Transverse colon (tissue), 4 donors: ENCODE measurements around the gene APOL5. TPM values are rescaled to one million over a fixed set of nuclear protein-coding genes. Genes with fewer than 3 reads are reported as not detected.
A peak's percentile ranks its signal among the peaks of the same experiment; 100 is the strongest.

Experiments
- DNase-seq: peaks from one replicate; pipeline ENCODE4 v3.0.0-alpha.2; 2019
- H3K27ac ChIP-seq, 4 donors: fragments of 200-600 bp; sonication (generic); 2 replicates each; pipeline ENCODE4 v1.5.1; 2016 to 2018; ENCODE audit warnings: inconsistent platforms in 4 of 4
- H3K27me3 ChIP-seq: fragments of 200-600 bp; sonication (generic); 2 replicates; pipeline ENCODE4 v1.5.1; 2017; ENCODE audit warnings: inconsistent platforms
- H3K36me3 ChIP-seq, 4 donors: fragments of 200-600 bp; sonication (generic); 2 replicates each; pipeline ENCODE4 v1.5.1; 2017 to 2019; ENCODE audit warnings: inconsistent platforms in 4 of 4
- H3K4me1 ChIP-seq, 4 donors: fragments of 200-600 bp; sonication (generic); 2 replicates each; pipeline ENCODE4 v1.5.1; 2017 to 2020; ENCODE audit warnings: inconsistent platforms in 4 of 4
- H3K4me3 ChIP-seq, 4 donors: fragments of 200-600 bp; sonication (generic); 1 replicate in 1 of 4; 2 replicates in 3 of 4; pipeline versions ENCODE4 v1.5.1 to v1.6.1; 2017 to 2019; ENCODE audit warnings: inconsistent platforms in 4 of 4
- H3K9me3 ChIP-seq, 2 donors: fragments of 200-600 bp; sonication (generic); 2 replicates each; pipeline ENCODE4 v1.5.1; 2017 to 2019; ENCODE audit warnings: inconsistent platforms in 2 of 2
- EP300 ChIP-seq: sonication (generic); formaldehyde crosslinking; IDR thresholded peaks from one replicate; pipeline ENCODE4 v1.6.1; 2017; ENCODE audit warnings: antibody characterized with exemption, low read depth
- POLR2A ChIP-seq: fragments of 450-650 bp; IDR thresholded peaks from one replicate; pipeline ENCODE4 v1.6.1; 2016; ENCODE audit warnings: antibody characterized with exemption, mild to moderate bottlenecking, moderate library complexity
- POLR2AphosphoS5 ChIP-seq, 3 donors: sonication (generic); formaldehyde crosslinking; IDR thresholded peaks; one replicate each; pipeline ENCODE4 v1.6.1; 2016; ENCODE audit warnings: antibody characterized with exemption in 3 of 3
- WGBS, 2 donors: methylation state at CpG; one replicate each; pipeline ENCODE4 v1.1.5; 2018; ENCODE audit warnings: low coverage in 1 of 2; 5-methylcytosine and 5-hydroxymethylcytosine counted together
- in situ Hi-C, 4 donors: fragments of 200-750 bp; cut with MboI; loops; one replicate each; pipeline versions ENCODE4 v1.15.0 to v1.15.1; 2017; ENCODE audit warnings: low sequenced_read_pairs in 3 of 4, low pct_ligation_motif_present in 1 of 4, low pct_unique_long_range_greater_than_20kb in 1 of 4
- intact Hi-C: fragments of 100-400 bp; cut with DNase I; formaldehyde crosslinking; loops from one replicate; pipeline ENCODE4 v1.15.1; 2023; ENCODE audit warnings: low total_unique reads
- total RNA-seq, 4 donors: library from RNA; depleted of rRNA; stranded (reverse); fragments of >200 nt; gene quantifications; one replicate each; pipeline ENCODE4 v1.1.0, GENCODE V29; 2016
- TF ChIP-seq, protein P1 (sequence below), 5 experiments: fragments of 200-600 bp in 3 of 5; fragments of 450-650 bp in 2 of 5; sonication (generic) in 3 of 5; IDR thresholded peaks; 1 replicate in 2 of 5; 2 replicates in 3 of 5; pipeline ENCODE4 v1.5.1; 2016 to 2017; ENCODE audit warnings: antibody characterized with exemption in 5 of 5, inconsistent platforms in 3 of 5, mild to moderate bottlenecking in 2 of 5, moderate library complexity in 1 of 5

Gene APOL5
- total RNA-seq, 4 donors from 2014 or later = not detected

GRCh38 chr22:35726933-35727332 lies 9.3 kb downstream of the APOL5 start:
- intact Hi-C loops = no loop called here
- Histone ChIP-seq H3K4me3 (no peak overlapping the region), H3K4me1 (peaks cover 0 to 6% (median 0%) of the 10 kb centered on the region in 4 donors), H3K27me3 (no peaks in the 10 kb centered on the region), H3K9me3 (no peaks in the 10 kb centered on the region), H3K36me3 (no peaks in the 10 kb centered on the region), H3K27ac (no peak overlapping the region)
- TF ChIP-seq POLR2AphosphoS5 (IDR thresholded peaks at IDR 0.05) (no peak), POLR2A (no peak), EP300 (no peak)
- TF ChIP-seq, protein P1, sequence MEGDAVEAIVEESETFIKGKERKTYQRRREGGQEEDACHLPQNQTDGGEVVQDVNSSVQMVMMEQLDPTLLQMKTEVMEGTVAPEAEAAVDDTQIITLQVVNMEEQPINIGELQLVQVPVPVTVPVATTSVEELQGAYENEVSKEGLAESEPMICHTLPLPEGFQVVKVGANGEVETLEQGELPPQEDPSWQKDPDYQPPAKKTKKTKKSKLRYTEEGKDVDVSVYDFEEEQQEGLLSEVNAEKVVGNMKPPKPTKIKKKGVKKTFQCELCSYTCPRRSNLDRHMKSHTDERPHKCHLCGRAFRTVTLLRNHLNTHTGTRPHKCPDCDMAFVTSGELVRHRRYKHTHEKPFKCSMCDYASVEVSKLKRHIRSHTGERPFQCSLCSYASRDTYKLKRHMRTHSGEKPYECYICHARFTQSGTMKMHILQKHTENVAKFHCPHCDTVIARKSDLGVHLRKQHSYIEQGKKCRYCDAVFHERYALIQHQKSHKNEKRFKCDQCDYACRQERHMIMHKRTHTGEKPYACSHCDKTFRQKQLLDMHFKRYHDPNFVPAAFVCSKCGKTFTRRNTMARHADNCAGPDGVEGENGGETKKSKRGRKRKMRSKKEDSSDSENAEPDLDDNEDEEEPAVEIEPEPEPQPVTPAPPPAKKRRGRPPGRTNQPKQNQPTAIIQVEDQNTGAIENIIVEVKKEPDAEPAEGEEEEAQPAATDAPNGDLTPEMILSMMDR (IDR thresholded peaks at IDR 0.05) = no peak
- in situ Hi-C loops = loop anchor here in 1 of 4 donors (25.0 kb wide), 1 partner anchor 315 kb away; the partner anchor contains the start of gene MCM5
- no peak for DNase-seq
- 85 to 100% methylated on average over 2 to 15 of the region's 15 CpGs for WGBS, 2 donors

- peaks cover 0 to 6% (median 0%) of the 10 kb centered on the region in 4 donors for H3K4me1 ChIP-seq
- intact Hi-C loops = no loop called here
Observed at GRCh38 chr22:35727436-35727835, 9.8 kb downstream of the APOL5 start.

DNA sequence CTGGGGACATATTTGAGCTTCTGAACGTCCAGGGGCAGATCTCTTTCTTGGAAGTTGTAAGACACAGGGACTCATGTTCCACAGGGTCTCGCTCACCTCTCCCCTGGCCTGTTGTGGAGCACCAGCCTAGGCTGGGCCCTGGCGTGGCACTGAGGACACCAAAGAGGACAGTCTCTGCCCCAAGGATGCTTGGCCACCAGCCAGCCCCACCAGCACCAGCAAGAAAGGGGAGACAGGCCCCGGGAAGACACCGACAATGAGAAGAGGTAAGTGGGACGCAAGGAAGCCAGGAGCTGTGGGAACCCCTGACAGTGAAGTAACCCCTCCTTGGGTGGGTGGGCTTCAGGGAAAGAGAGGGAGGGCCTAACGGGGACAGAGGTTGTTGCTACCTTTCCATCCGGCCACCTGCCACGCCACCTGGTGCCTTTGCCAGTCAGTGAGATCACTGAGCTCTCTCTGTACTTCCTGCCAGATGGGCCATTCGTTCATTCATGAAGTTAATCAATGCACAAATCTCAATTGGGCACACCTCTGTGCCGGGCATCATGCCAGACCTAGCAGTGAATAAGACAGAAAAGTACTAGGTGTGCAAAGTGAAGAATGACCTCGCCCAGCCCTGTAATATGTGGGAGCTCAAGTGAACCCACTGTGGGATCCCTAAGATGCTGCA lies 11.1 kb downstream of the APOL5 start:
- Histone ChIP-seq H3K9me3 (no peaks in the 10 kb centered on the region), H3K36me3 (no peaks in the 10 kb centered on the region), H3K27me3 (no peaks in the 10 kb centered on the region), H3K27ac (no peak overlapping the region), H3K4me1 (peaks cover 0 to 11% (median 3%) of the 10 kb centered on the region in 4 donors), H3K4me3 (no peak overlapping the region)
- WGBS, 2 donors = 42 to 53% methylated on average over 6 to 12 of the region's 12 CpGs
- in situ Hi-C loops = loop anchor here in 1 of 4 donors (25.0 kb wide), 1 partner anchor 316 kb away; the partner anchor contains the start of gene MCM5
- TF ChIP-seq, protein P1 (IDR thresholded peaks at IDR 0.05) = peak in 2 of 5 experiments; percentile 14 to 28
- TF ChIP-seq POLR2A = no peak
- TF ChIP-seq EP300 = no peak
- peak; percentile 25 to 67 (median 66) for TF ChIP-seq POLR2AphosphoS5 (IDR thresholded peaks at IDR 0.05)
- DNase-seq = peak; percentile 87
- intact Hi-C loops = no loop called here

More at GRCh38 chr22:35727436-35727835, 9.8 kb downstream of the APOL5 start:
- Histone ChIP-seq H3K4me3 (no peak overlapping the region), H3K36me3 (no peaks in the 10 kb centered on the region), H3K9me3 (no peaks in the 10 kb centered on the region), H3K27ac (no peak overlapping the region), H3K27me3 (no peaks in the 10 kb centered on the region)
- in situ Hi-C loops = loop anchor here in 1 of 4 donors (25.0 kb wide), 1 partner anchor 315 kb away; the partner anchor contains the start of gene MCM5
- WGBS, 2 donors = 76 to 80% methylated on average over 1 to 11 of the region's 11 CpGs
- TF ChIP-seq, protein P1 (IDR thresholded peaks at IDR 0.05) = no peak
- TF ChIP-seq POLR2A = no peak
- no peak for TF ChIP-seq EP300
- TF ChIP-seq POLR2AphosphoS5 (IDR thresholded peaks at IDR 0.05) = no peak
- no peak for DNase-seq

GRCh38 chr22:35729309-35729698 lies 11.6 kb downstream of the APOL5 start:
- intact Hi-C loops = no loop called here
- DNase-seq = no peak
- Histone ChIP-seq H3K27me3 (no peaks in the 10 kb centered on the region), H3K27ac (no peak overlapping the region), H3K9me3 (no peaks in the 10 kb centered on the region), H3K4me3 (no peak overlapping the region), H3K4me1 (peaks cover 0 to 13% (median 3%) of the 10 kb centered on the region in 4 donors), H3K36me3 (no peaks in the 10 kb centered on the region)
- in situ Hi-C loops = loop anchor here in 1 of 4 donors (25.0 kb wide), 1 partner anchor 317 kb away; the partner anchor contains the start of gene MCM5
- WGBS, 2 donors = 76% methylated on average over 2 of the region's 2 CpGs; no CpG with 5 or more reads in 1 of the 2 donors
- TF ChIP-seq POLR2AphosphoS5 (IDR thresholded peaks at IDR 0.05) = no peak
